Mesothelial cell of epicardium (in vitro differentiated cells): Measurements from ENCODE around the gene MAT1A. TPM values are rescaled to one million over a fixed set of nuclear protein-coding genes. Genes with fewer than 3 reads are reported as not detected.

Source experiments
- DNase-seq, 2 experiments: peaks; one replicate each; pipeline ENCODE4 v3.0.0; 2021; ENCODE audit warnings: low spot score in 2 of 2; ENCODE audit not compliant: unreplicated experiment in 2 of 2
- H3K27ac Mint-ChIP-seq: 2 replicates; pipeline ENCODE4 v1.8.0; 2021; ENCODE audit warnings: mixed read lengths
- H3K27me3 Mint-ChIP-seq: 2 replicates; pipeline ENCODE4 v1.8.0; 2021; ENCODE audit warnings: low read depth, mixed read lengths
- H3K36me3 Mint-ChIP-seq: 2 replicates; pipeline ENCODE4 v1.8.0; 2021; ENCODE audit warnings: mixed read lengths
- H3K4me1 Mint-ChIP-seq: 2 replicates; pipeline ENCODE4 v1.8.0; 2021; ENCODE audit warnings: mixed read lengths
- H3K4me3 Mint-ChIP-seq: 2 replicates; pipeline ENCODE4 v1.8.0; 2021; ENCODE audit warnings: mild to moderate bottlenecking, moderate library complexity, mixed read lengths
- H3K9me3 Mint-ChIP-seq: 2 replicates; pipeline ENCODE4 v1.8.0; 2021; ENCODE audit warnings: mixed read lengths
- total RNA-seq: library from RNA; stranded (reverse); gene quantifications from 3 replicates; pipeline ENCODE4 v1.2.1, GENCODE V29; 2021
- TF ChIP-seq, protein P1 (sequence below): fragments of 200-600 bp; sonication (generic); IDR thresholded peaks from one replicate; pipeline ENCODE4 v1.5.0; 2021; ENCODE audit warnings: antibody characterized with exemption; ENCODE audit not compliant: unreplicated experiment

MAT1A gene
- total RNA-seq, 1 donor from 2014 or later: 0.22 TPM

DNA sequence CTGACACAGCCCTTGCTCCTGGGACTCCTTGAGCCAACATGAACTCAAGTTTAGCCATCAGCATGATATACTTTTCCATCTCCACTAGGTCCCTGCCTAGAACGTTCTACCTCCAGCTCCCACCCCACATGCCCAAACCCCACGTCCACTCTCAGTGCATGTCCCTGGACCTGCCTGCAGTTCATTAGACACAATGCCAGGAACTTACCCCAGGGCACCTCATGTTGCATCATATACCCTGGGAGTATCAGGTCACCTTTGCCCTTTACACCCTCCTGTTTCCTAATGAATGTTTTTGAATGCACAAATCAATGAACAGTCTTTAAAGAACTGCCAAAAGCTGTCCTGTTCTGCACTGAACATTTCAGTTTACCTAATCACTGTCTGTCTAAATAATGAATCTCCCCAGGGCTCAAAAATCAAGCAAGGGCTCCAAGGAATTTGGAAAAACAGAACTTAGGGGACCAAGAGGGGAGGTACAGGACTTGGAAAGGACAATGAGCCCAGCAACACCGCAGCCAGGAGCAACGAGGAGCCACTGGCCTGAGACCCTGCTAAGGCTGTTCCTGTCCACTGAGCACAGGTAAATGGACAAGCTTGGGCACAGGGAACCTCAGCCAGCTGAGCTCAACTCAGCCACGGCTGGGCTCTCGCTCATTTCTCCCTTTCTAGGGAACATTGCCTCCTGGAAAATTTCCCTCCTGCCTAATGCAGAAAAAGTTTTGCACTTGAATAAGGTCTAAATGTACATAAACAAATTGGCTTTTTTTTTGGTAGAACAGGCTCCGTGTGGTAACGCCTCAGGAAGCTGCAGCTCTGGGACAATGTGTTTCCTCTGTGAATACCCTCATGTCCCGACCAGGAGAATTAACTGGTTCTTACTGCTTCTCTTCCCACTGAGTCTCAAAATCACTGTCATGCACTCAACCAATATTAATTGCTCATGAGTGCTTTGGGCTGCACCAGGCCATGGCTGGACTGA lies 7.4 kb downstream of the MAT1A start:
- H3K4me1 Mint-ChIP-seq: no peaks in the 10 kb centered on the region
- H3K9me3 Mint-ChIP-seq: no peaks in the 10 kb centered on the region
- H3K27ac Mint-ChIP-seq: no peak overlapping the region
- TF ChIP-seq, protein P1, sequence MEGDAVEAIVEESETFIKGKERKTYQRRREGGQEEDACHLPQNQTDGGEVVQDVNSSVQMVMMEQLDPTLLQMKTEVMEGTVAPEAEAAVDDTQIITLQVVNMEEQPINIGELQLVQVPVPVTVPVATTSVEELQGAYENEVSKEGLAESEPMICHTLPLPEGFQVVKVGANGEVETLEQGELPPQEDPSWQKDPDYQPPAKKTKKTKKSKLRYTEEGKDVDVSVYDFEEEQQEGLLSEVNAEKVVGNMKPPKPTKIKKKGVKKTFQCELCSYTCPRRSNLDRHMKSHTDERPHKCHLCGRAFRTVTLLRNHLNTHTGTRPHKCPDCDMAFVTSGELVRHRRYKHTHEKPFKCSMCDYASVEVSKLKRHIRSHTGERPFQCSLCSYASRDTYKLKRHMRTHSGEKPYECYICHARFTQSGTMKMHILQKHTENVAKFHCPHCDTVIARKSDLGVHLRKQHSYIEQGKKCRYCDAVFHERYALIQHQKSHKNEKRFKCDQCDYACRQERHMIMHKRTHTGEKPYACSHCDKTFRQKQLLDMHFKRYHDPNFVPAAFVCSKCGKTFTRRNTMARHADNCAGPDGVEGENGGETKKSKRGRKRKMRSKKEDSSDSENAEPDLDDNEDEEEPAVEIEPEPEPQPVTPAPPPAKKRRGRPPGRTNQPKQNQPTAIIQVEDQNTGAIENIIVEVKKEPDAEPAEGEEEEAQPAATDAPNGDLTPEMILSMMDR: no peak
- no peak for DNase-seq
- peaks cover 11% of the 10 kb centered on the region for H3K27me3 Mint-ChIP-seq
- no peak overlapping the region for H3K4me3 Mint-ChIP-seq
- H3K36me3 Mint-ChIP-seq: no peaks in the 10 kb centered on the region

DNA sequence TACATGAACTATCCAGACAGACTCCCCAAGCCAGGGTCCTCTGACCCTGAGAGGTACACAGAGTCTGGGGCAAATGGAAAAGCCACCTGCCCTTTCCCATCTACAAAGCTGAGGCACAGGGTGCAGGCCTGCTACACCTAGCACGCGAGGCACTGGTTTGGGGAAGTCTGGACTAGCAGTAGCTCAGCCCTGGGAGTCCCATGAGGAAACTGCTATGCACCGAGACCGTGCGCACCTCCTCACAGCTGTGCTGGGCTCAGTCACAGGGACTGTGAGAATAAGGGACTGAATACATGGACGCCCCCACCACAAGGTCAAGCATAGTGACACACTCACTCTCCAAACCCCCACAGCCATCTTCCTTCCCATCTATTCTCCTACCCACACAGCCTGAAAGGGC lies 8.2 kb downstream of the MAT1A start:
- DNase-seq: no peak
- peaks cover 6% of the 10 kb centered on the region for H3K27me3 Mint-ChIP-seq
- no peaks in the 10 kb centered on the region for H3K36me3 Mint-ChIP-seq
- H3K27ac Mint-ChIP-seq: no peak overlapping the region
- TF ChIP-seq, protein P1: no peak
- no peaks in the 10 kb centered on the region for H3K9me3 Mint-ChIP-seq
- H3K4me1 Mint-ChIP-seq: no peaks in the 10 kb centered on the region
- H3K4me3 Mint-ChIP-seq: no peak overlapping the region

DNA sequence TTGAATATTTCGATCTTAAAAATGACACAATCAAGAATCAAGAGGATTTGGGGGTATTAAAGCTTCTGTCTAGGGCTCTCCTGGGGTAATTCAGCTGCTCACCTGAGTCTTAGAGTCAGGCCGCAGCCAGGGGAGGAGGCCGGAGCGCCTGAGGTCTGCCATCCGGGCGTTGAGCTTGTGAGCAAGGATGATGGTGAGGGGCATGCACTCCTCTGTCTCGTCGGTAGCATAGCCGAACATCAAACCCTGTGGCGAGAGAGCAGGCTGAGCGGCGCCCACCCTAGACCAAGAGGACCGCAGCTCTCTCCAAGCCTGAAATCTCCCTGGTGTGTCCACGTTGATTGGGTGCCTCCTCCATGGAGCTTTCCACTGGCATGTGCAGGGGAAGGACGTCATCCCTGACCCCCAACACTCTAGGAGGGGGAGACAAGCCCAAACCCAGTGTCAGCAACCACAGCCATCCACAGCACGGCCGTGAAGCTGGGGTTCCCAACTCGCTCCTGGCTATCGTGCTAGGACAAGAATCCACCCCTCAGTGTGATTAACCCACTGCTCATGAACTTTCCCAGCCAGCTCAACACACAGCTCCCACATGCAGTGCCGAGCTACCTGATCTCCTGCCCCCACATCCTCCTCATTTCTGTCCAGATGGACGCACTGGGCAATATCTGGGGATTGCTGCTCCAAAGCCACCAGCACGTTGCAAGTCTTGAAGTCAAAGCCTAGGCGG lies 9.2 kb downstream of the MAT1A start:
- Mint-ChIP-seq H3K9me3 (no peaks in the 10 kb centered on the region), H3K4me3 (no peak overlapping the region), H3K36me3 (no peaks in the 10 kb centered on the region), H3K4me1 (no peaks in the 10 kb centered on the region), H3K27me3 (peaks cover under 1% of the 10 kb centered on the region), H3K27ac (no peak overlapping the region)
- TF ChIP-seq, protein P1: no peak
- no peak for DNase-seq

DNA sequence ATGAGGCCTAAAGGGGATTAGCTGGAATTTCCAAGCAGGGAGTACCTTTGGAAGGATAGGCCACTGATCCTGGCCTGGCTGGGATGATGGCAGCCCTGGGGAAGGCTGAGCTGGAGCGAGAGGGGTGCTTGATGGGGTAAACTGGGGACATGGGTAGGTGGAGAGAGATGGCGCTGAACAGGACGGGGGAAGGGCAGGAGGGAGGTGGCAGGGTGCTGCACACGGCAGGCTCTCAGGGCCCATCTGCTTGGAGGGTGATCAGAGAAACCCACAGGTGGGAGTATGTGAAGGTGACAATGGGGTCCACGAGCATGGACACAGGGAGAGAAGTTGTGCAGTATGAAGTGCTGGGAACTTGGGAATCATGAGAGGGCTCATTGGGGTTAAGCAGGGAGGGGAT lies 10.3 kb downstream of the MAT1A start:
- TF ChIP-seq, protein P1: no peak
- DNase-seq: no peak
- no peaks in the 10 kb centered on the region for H3K9me3 Mint-ChIP-seq
- H3K4me1 Mint-ChIP-seq: no peaks in the 10 kb centered on the region
- no peak overlapping the region for H3K4me3 Mint-ChIP-seq
- no peak overlapping the region for H3K27ac Mint-ChIP-seq
- no peaks in the 10 kb centered on the region for H3K27me3 Mint-ChIP-seq
- no peaks in the 10 kb centered on the region for H3K36me3 Mint-ChIP-seq

DNA sequence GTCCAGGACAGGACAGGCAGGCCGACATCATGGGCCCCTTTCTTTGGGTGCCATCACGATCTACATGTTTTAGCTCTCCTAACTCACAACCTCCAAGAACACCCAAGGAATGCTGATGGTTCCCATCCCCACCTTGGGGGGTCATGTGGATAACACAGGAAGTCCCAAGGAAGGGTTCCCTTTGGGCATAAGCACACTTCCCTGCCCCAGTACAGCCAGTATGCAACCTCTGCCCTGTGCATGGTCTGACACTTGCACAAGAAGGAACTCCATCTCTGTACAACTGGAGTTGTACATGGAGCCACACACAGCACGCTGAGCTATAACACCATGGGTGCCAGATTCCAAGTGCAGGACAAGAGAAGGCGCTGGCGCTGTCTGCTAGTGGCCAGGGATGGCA lies 11.0 kb downstream of the MAT1A start:
- TF ChIP-seq, protein P1: no peak
- no peak for DNase-seq
- no peaks in the 10 kb centered on the region for H3K27me3 Mint-ChIP-seq
- no peak overlapping the region for H3K27ac Mint-ChIP-seq
- no peaks in the 10 kb centered on the region for H3K4me1 Mint-ChIP-seq
- no peaks in the 10 kb centered on the region for H3K36me3 Mint-ChIP-seq
- H3K4me3 Mint-ChIP-seq: no peak overlapping the region
- no peaks in the 10 kb centered on the region for H3K9me3 Mint-ChIP-seq
